Neuron (in vitro differentiated cells): ENCODE data around the gene PTCD1.

Experiments used
- H2AFZ ChIP-seq: one replicate; pipeline ENCODE4 v1.6.1; 2013; ENCODE audit warnings: low read depth, mild to moderate bottlenecking, inconsistent platforms, low read length, moderate library complexity
- H3K27me3 ChIP-seq: one replicate; pipeline ENCODE4 v1.6.1; 2013; ENCODE audit warnings: low read length; ENCODE audit not compliant: insufficient read depth
- H3K36me3 ChIP-seq: one replicate; pipeline ENCODE4 v1.6.1; 2013; ENCODE audit warnings: low read length; ENCODE audit not compliant: insufficient read depth
- H3K4me1 ChIP-seq: one replicate; pipeline ENCODE4 v1.6.1; 2013; ENCODE audit warnings: low read length; ENCODE audit not compliant: insufficient read depth
- H3K4me3 ChIP-seq: 2 replicates; pipeline ENCODE4 v1.5.1; 2013; ENCODE audit warnings: mild to moderate bottlenecking, low read length, moderate library complexity
- H3K9me3 ChIP-seq: one replicate; pipeline ENCODE4 v1.6.1; 2013; ENCODE audit warnings: low read length

Gene PTCD1

DNA sequence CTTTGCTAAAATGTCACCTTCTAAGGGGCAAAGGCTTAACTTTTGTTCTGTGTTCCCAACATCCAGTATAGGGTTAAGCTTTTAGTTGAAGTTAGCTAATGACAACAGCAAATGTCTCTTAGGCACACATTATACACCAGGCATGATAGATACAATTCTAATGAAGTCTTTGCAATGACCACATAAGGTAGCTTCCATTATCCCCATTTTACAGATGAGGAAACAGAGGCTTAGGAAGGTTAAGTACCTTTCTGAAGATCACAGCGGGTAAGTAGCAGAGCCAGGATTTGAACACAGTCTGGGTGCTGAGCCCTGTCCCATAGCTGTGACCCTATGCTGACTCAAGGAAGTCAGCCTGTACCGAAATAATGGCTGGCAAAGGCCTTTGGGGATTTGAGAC, 28.0 kb downstream of the PTCD1 start:
- peaks cover 5% of the 10 kb centered on the region for H3K9me3 ChIP-seq
- no peak overlapping the region for H2AFZ ChIP-seq
- H3K36me3 ChIP-seq, result peaks cover 50% of the 10 kb centered on the region
- no peaks in the 10 kb centered on the region for H3K27me3 ChIP-seq
- H3K4me1 ChIP-seq, result peaks cover 26% of the 10 kb centered on the region
- H3K4me3 ChIP-seq, result peak overlapping the region; percentile 80

DNA sequence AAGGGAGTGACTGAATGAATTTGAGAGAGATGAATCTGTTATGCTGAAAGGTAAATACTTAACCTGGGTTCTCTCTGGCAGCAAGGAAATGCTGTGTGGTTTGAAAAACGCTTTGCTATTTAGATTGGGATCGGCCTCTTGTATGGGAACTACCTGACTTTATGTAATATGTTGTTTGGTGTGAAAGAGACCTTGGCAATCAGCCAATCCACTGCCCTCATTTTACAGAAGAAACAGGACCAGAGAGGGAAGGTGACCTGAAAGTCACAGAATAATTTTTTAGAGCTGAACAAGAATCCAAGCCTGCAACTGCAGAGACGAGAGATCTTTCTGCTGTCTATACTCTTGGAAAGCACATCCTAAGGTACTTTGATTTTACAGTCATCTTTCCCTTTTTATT, 28.8 kb downstream of the PTCD1 start:
- no peaks in the 10 kb centered on the region for H3K27me3 ChIP-seq
- peak overlapping the region; percentile 80 for H3K4me3 ChIP-seq
- H3K4me1 ChIP-seq, result peaks cover 26% of the 10 kb centered on the region
- H3K36me3 ChIP-seq, result peaks cover 51% of the 10 kb centered on the region
- peaks cover 2% of the 10 kb centered on the region for H3K9me3 ChIP-seq
- no peak overlapping the region for H2AFZ ChIP-seq

DNA sequence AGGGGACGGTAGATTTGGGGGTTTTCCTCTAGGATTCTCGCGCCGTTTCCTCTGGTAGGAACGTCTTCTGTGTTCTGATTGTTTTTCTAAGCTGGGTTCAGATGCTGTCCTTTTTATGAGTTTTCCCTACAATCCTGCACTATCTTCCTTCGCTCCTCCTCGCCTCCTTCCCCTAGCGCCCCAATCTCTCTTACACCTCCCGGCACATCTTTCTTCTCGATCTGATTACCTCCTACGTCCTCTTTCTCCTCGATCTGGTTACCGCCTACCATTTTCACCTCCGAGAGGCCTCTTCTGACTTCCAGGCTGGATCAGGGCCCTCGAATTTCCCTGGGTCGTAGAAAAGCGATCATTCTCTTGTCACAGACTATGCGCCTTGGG, 29.4 kb downstream of the PTCD1 start:
- no peak overlapping the region for H2AFZ ChIP-seq
- H3K36me3 ChIP-seq, result peaks cover 52% of the 10 kb centered on the region
- H3K27me3 ChIP-seq, result no peaks in the 10 kb centered on the region

DNA sequence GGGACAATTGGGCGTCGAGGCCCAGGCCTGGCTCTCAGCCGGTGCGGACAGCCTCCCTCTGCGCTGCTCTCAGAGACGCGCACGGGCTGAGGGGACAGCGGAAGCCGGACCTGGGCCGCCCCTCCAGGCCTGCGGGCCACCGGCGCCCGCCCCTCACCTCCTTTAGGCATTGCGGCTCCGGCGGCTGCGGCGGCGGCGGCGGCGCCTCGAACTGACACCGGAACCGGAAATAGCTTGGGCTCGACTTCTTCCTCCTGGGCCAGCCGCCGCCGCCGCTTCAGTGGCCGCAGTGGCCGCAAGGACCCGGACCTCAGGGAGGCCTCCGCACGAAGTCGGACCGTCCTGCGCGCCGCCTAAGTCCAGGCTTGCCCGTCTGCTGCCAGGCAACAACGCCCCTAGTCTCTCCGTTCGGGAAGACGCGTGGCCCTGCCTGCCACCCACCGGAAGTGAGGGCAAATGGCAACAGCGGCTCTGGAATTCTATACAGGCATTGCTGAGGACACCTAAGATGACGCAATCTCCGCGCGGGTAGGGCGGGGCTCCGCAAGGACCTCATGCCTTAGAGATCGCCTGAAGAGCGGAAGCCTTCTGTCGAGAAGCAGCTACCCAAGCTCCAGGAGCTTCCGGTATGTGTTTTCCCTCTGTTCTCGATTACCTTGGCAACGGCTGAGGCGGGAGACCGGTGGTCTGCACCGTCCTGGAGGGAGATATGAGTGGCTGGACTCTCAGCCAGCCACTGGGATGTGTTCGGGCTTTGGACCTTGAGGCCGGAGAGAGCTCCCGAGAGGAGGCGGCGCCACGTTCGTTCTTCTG, 30.0 kb downstream of the PTCD1 start, which contains the start of the genes BUD31 and PDAP1:
TSS of gene BUD31 (plus strand) at position 591 of the 813 bp plus-strand sequence. CDS start 2,124 bp downstream, outside the sequence.
TSS of gene PDAP1 (minus strand) at position 219 of the 813 bp plus-strand sequence. CDS start at position 170, 49 bp downstream.
- Histone ChIP-seq H2AFZ (peak within 1 kb of the TSS; percentile 58), H3K9me3 (no peaks in the 10 kb centered on the region), H3K4me3 (peak within 1 kb of the TSS; percentile 80), H3K4me1 (peaks cover 26% of the 10 kb centered on the region), H3K27me3 (no peaks in the 10 kb centered on the region), H3K36me3 (peaks cover 52% of the 10 kb centered on the region)

More for the DNA sequence above, 29.4 kb downstream of the PTCD1 start:
- peaks cover 26% of the 10 kb centered on the region for H3K4me1 ChIP-seq
- H3K9me3 ChIP-seq, result no peaks in the 10 kb centered on the region
- H3K4me3 ChIP-seq, result peak overlapping the region; percentile 80

- Histone ChIP-seq H3K36me3 (peaks cover 51% of the 10 kb centered on the region), H3K27me3 (no peaks in the 10 kb centered on the region), H3K4me3 (peak overlapping the region; percentile 80), H3K9me3 (no peaks in the 10 kb centered on the region), H3K4me1 (peaks cover 26% of the 10 kb centered on the region), H2AFZ (peak overlapping the region; percentile 58)
Measured at GRCh38 chr7:99407872-99408378, 30.7 kb downstream of the PTCD1 start.

DNA sequence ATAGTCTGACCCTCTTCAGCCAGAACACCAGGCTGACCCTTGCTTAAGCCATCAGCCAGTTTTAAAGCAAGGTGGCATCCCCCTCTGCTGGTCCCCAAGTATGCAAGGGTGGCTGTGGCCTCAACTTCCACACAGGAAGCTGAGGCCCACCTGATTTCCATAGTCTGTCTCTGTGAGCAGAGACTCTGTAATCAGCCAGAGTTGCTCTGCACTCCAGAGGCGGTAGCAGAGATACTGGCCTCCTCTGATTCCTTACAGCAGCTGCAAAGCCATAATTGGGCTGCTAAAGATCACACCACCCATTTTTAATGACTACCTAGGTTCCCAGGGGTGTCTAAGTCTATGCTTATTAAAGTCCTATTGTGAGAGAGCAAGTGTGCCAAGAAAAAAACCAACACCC, 32.0 kb downstream of the PTCD1 start:
- Histone ChIP-seq H3K27me3 (no peaks in the 10 kb centered on the region), H3K36me3 (peaks cover 49% of the 10 kb centered on the region), H3K4me1 (peaks cover 26% of the 10 kb centered on the region), H2AFZ (no peak overlapping the region), H3K9me3 (no peaks in the 10 kb centered on the region), H3K4me3 (peak overlapping the region; percentile 80)

- Histone ChIP-seq H3K9me3 (no peaks in the 10 kb centered on the region), H3K36me3 (peaks cover 47% of the 10 kb centered on the region), H3K27me3 (no peaks in the 10 kb centered on the region), H3K4me3 (no peak overlapping the region), H3K4me1 (peaks cover 18% of the 10 kb centered on the region), H2AFZ (no peak overlapping the region)
Measured at GRCh38 chr7:99404977-99405320, 33.6 kb downstream of the PTCD1 start.

GRCh38 chr7:99404235-99404976, 34.2 kb downstream of the PTCD1 start:
- peaks cover 53% of the 10 kb centered on the region for H3K36me3 ChIP-seq

DNA sequence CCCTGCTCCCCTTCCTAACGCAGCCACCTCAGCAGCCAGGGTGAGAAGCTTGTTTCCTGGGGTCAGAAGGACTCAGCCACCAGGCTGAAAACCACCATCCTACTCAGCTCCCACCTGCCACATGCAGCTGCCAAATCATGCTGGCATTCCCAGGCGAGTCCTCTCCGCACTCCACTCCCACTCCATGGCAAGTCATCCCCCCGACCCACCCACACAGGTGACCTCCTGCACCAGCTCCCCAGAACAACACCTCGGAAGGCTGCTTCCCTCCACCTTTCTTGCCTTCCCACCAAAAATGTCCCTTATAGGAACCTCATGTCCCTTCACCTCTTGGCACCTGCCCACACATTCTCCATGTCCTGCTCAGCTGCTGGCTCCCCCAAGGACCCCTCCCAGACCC, 34.8 kb downstream of the PTCD1 start:
- Histone ChIP-seq H2AFZ (no peak overlapping the region), H3K36me3 (peaks cover 59% of the 10 kb centered on the region), H3K4me1 (peaks cover 16% of the 10 kb centered on the region), H3K27me3 (no peaks in the 10 kb centered on the region), H3K9me3 (no peaks in the 10 kb centered on the region), H3K4me3 (no peak overlapping the region)

More at GRCh38 chr7:99404235-99404976, 34.2 kb downstream of the PTCD1 start:
- Histone ChIP-seq H3K9me3 (no peaks in the 10 kb centered on the region), H3K4me1 (peaks cover 16% of the 10 kb centered on the region), H2AFZ (no peak overlapping the region), H3K27me3 (no peaks in the 10 kb centered on the region), H3K4me3 (no peak overlapping the region)

DNA sequence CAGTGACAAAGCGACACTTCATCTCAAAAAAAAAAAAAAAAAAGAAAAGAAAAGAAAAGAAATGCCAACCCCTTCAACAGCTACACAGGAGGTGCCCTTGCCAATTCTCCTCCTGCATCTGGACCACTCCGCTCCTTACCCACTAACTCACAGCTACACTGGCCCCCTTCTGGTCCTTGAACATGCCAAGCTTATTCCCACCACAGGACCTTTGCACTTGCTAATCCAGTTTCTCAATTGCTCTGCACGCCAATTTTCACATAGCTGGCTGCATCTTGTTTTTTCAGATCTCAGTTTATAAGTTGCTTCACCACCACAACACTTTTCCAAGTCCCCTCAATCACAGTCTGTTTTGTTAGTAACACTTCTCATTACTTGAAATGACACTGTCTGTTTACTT, 35.7 kb downstream of the PTCD1 start:
- Histone ChIP-seq H3K36me3 (peaks cover 68% of the 10 kb centered on the region), H2AFZ (no peak overlapping the region), H3K4me1 (peaks cover 16% of the 10 kb centered on the region), H3K4me3 (no peak overlapping the region), H3K9me3 (no peaks in the 10 kb centered on the region), H3K27me3 (no peaks in the 10 kb centered on the region)

DNA sequence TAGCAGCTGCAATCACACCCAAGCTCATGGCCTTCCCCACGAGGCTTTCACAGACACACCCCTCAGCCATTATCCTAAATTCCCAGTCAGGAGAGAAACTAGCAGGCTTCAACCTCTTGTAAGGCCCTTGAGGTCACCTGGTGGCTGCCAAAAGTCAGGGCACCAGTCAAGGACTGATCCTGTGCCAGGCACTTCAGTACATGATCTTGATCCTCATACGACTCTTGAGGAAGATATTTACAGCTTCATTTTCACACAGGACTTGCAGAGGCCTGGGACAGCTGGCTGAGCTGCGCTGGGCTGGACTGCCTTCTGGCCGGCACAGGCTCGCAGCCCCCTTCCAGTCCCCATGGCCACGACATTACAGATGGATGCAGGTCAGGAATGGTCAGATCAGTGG, 39.0 kb downstream of the PTCD1 start:
- Histone ChIP-seq H3K4me3 (no peak overlapping the region), H3K36me3 (peaks cover 82% of the 10 kb centered on the region), H3K27me3 (no peaks in the 10 kb centered on the region), H3K4me1 (no peaks in the 10 kb centered on the region), H2AFZ (no peak overlapping the region), H3K9me3 (no peaks in the 10 kb centered on the region)

- H3K4me3 ChIP-seq, result no peak overlapping the region
- H3K9me3 ChIP-seq, result no peaks in the 10 kb centered on the region
- H3K36me3 ChIP-seq, result peaks cover 80% of the 10 kb centered on the region
- H3K4me1 ChIP-seq, result no peaks in the 10 kb centered on the region
- no peaks in the 10 kb centered on the region for H3K27me3 ChIP-seq
- no peak overlapping the region for H2AFZ ChIP-seq
Measured at GRCh38 chr7:99398891-99399445, 39.6 kb downstream of the PTCD1 start.
